HepG2 (cell line): ENCODE data around the gene VPS4A. TPM values are rescaled to one million over a fixed set of nuclear protein-coding genes. Genes with fewer than 3 reads are reported as not detected.

ENCODE experiments used
- BRF2 ChIP-seq: sonication (generic); formaldehyde crosslinking; IDR thresholded peaks from 2 replicates; pipeline ENCODE4 v1.8.1; 2022; ENCODE audit warnings: mild to moderate bottlenecking, missing genetic modification reagents
- CBFB ChIP-seq: sonication (generic); formaldehyde crosslinking; IDR thresholded peaks from 2 replicates; pipeline ENCODE4 v1.4.0; 2020; ENCODE audit warnings: missing genetic modification reagents
- PATZ1 ChIP-seq: sonication (generic); formaldehyde crosslinking; IDR thresholded peaks from 2 replicates; pipeline ENCODE4 v1.4.0; 2020; ENCODE audit warnings: missing genetic modification reagents
- RFXAP ChIP-seq: sonication (generic); formaldehyde crosslinking; IDR thresholded peaks from 2 replicates; pipeline ENCODE4 v1.4.0; 2020; ENCODE audit warnings: missing genetic modification reagents, borderline replicate concordance
- UBTF ChIP-seq: sonication (generic); formaldehyde crosslinking; IDR thresholded peaks from 2 replicates; pipeline ENCODE4 v1.4.0; 2020; ENCODE audit warnings: mild to moderate bottlenecking, missing genetic modification reagents
- ZNF253 ChIP-seq: sonication (generic); formaldehyde crosslinking; IDR thresholded peaks from 2 replicates; pipeline ENCODE4 v1.8.0; 2022; ENCODE audit warnings: mild to moderate bottlenecking, missing genetic modification reagents, borderline replicate concordance
- ZNF317 ChIP-seq: sonication (generic); formaldehyde crosslinking; IDR thresholded peaks from 2 replicates; pipeline ENCODE4 v1.5.0; 2020; ENCODE audit warnings: mild to moderate bottlenecking, missing genetic modification reagents
- ZNF850 ChIP-seq: sonication (generic); formaldehyde crosslinking; conservative IDR thresholded peaks from 2 replicates; pipeline ENCODE4 v1.9.0; 2021; ENCODE audit warnings: mild to moderate bottlenecking, missing genetic modification reagents
- polyA plus RNA-seq, 8 experiments: library from polyadenylated mRNA; depleted of rRNA in 3 of 8; stranded (reverse) in 7 of 8; unstranded in 1 of 8; fragments of >200 nt; fragmentation: Illumina TruSeq in 4 of 8; extraction: Trizol in 4 of 8; gene quantifications; 2 replicates each; pipeline versions ENCODE4 v1.2.1 to v1.2.3, GENCODE V29; 2011 to 2016; ENCODE audit warnings: low read depth in 4 of 8, missing spikeins in 1 of 8, mixed read lengths in 1 of 8; ENCODE audit not compliant: insufficient read depth in 1 of 8
- total RNA-seq, 5 experiments: library from RNA; depleted of rRNA; stranded (reverse); fragments of >200 nt; fragmentation: Illumina TruSeq; extraction: Trizol; gene quantifications; 2 replicates each; pipeline ENCODE4 v1.2.3, GENCODE V29; 2016; ENCODE audit warnings: low read depth in 1 of 5
- TF ChIP-seq, protein P1 (sequence below): sonication (generic); formaldehyde crosslinking; IDR thresholded peaks from 2 replicates; pipeline ENCODE4 v1.5.1; 2020; ENCODE audit warnings: mild to moderate bottlenecking, missing genetic modification reagents
- TF ChIP-seq, protein P2 (sequence below): sonication (generic); formaldehyde crosslinking; IDR thresholded peaks from 2 replicates; pipeline ENCODE4 v1.8.0; 2022; ENCODE audit warnings: missing genetic modification reagents, mild to moderate bottlenecking, inconsistent platforms, borderline replicate concordance
- TF ChIP-seq, protein P3 (sequence below): IDR thresholded peaks from 2 replicates; pipeline ENCODE4 v1.6.1; 2016; ENCODE audit warnings: missing compliant biosample characterization, missing genetic modification reagents, borderline replicate concordance
- TF ChIP-seq, protein P4 (sequence below): sonication (generic); formaldehyde crosslinking; IDR thresholded peaks from 2 replicates; pipeline ENCODE4 v1.4.0; 2020; ENCODE audit warnings: mild to moderate bottlenecking, missing genetic modification reagents

Gene VPS4A
- total and polyA plus RNA-seq, 2 of the 13 experiments (the other 11 are each of a cell fraction or from before 2014, with no cell fraction given), result 13.2 to 27.9 TPM

- TF ChIP-seq, protein P1, sequence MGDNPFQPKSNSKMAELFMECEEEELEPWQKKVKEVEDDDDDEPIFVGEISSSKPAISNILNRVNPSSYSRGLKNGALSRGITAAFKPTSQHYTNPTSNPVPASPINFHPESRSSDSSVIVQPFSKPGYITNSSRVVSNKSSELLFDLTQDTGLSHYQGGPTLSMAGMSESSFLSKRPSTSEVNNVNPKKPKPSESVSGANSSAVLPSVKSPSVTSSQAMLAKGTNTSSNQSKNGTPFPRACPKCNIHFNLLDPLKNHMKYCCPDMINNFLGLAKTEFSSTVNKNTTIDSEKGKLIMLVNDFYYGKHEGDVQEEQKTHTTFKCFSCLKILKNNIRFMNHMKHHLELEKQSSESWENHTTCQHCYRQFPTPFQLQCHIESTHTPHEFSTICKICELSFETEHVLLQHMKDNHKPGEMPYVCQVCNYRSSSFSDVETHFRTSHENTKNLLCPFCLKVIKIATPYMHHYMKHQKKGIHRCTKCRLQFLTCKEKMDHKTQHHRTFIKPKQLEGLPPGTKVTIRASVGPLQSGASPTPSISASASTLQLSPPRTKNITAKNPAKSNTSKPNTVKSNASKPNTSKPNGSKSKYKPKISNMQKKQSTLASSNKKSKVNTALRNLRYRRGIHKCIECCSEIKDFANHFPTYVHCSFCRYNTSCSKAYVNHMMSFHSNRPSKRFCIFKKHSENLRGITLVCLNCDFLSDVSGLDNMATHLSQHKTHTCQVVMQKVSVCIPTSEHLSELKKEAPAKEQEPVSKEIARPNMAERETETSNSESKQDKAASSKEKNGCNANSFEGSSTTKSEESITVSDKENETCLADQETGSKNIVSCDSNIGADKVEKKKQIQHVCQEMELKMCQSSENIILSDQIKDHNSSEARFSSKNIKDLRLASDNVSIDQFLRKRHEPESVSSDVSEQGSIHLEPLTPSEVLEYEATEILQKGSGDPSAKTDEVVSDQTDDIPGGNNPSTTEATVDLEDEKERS, result no peak
- TF ChIP-seq ZNF850 (CRISPR knock-in tag) (no peak), PATZ1 (CRISPR knock-in tag) (no peak), UBTF (no peak), RFXAP (CRISPR knock-in tag) (no peak), BRF2 (CRISPR knock-in tag) (no peak), ZNF317 (CRISPR knock-in tag) (no peak), CBFB (CRISPR knock-in tag) (no peak), ZNF253 (CRISPR knock-in tag) (no peak)
- TF ChIP-seq, protein P2, sequence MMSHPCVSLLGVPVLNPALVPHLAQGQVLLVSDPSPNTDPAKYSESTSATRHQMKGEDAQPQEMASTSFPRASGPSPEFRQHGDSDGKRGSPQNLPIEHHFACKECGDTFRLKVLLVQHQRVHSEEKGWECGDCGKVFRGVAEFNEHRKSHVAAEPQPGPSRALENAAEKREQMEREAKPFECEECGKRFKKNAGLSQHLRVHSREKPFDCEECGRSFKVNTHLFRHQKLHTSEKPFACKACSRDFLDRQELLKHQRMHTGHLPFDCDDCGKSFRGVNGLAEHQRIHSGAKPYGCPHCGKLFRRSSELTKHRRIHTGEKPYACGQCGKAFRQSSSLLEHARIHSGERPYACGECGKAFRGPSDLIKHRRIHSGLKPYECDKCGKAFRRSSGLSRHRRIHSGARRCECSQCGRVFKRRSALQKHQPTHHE (CRISPR knock-in tag), result no peak
- TF ChIP-seq, protein P3, sequence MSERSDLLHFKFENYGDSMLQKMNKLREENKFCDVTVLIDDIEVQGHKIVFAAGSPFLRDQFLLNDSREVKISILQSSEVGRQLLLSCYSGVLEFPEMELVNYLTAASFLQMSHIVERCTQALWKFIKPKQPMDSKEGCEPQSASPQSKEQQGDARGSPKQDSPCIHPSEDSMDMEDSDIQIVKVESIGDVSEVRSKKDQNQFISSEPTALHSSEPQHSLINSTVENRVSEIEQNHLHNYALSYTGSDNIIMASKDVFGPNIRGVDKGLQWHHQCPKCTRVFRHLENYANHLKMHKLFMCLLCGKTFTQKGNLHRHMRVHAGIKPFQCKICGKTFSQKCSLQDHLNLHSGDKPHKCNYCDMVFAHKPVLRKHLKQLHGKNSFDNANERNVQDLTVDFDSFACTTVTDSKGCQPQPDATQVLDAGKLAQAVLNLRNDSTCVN (CRISPR knock-in tag), result no peak
- TF ChIP-seq, protein P4, sequence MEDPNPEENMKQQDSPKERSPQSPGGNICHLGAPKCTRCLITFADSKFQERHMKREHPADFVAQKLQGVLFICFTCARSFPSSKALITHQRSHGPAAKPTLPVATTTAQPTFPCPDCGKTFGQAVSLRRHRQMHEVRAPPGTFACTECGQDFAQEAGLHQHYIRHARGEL (CRISPR knock-in tag), result no peak
Measured at GRCh38 chr16:69366431-69366830, 55.3 kb downstream of the VPS4A start (continued).
